GM06990 (cell line): ENCODE data around the gene PIK3AP1.
"Not testable (repeated sequence)": the region's sequence is repeated elsewhere in the genome, so short reads cannot be mapped to it uniquely, and the experiment has no call there.

ENCODE experiments used
- DNase-seq: peaks from one replicate; pipeline ENCODE4 v3.0.0-alpha.2; 2011; ENCODE audit not compliant: insufficient read length; ENCODE audit errors: extremely low read depth
- H3K27me3 ChIP-seq: replicated peaks from 2 replicates; pipeline ENCODE4 v1.6.0; 2011; ENCODE audit warnings: low read length; ENCODE audit not compliant: control insufficient read depth, insufficient read depth
- H3K36me3 ChIP-seq: 2 replicates; pipeline ENCODE4 v1.5.1; 2011; ENCODE audit warnings: low read length; ENCODE audit not compliant: control insufficient read depth, insufficient read depth
- H3K4me3 ChIP-seq: replicated peaks from 2 replicates; pipeline ENCODE4 v1.5.1; 2011; ENCODE audit warnings: low read depth, mild to moderate bottlenecking, control low read depth, low read length
- CTCF ChIP-seq: IDR thresholded peaks from 2 replicates; pipeline ENCODE4 v1.5.1; 2011; ENCODE audit warnings: low read length, control low read depth, mild to moderate bottlenecking, inconsistent platforms; ENCODE audit not compliant: insufficient read depth, poor library complexity, severe bottlenecking

Gene PIK3AP1

GRCh38 chr10:96579133-96579532 is 141.2 kb downstream of the PIK3AP1 start:
- H3K27me3 ChIP-seq, result no peaks in the 10 kb centered on the region
- no peak overlapping the region for H3K4me3 ChIP-seq
- DNase-seq, result no peak
- no peak for TF ChIP-seq CTCF
- no peaks in the 10 kb centered on the region; the same call in 1 of the 2 replicates for H3K36me3 ChIP-seq

- Histone ChIP-seq H3K27me3 (no peaks in the 10 kb centered on the region), H3K36me3 (no peaks in the 10 kb centered on the region; the same call in 1 of the 2 replicates), H3K4me3 (no peak overlapping the region)
- DNase-seq, result no peak
- TF ChIP-seq CTCF, result no peak
These were observed 141.7 kb downstream of the PIK3AP1 start for GRCh38 chr10:96578633-96579032.

- H3K27me3 ChIP-seq, result no peaks in the 10 kb centered on the region
- no peaks in the 10 kb centered on the region; the same call in 1 of the 2 replicates for H3K36me3 ChIP-seq
- no peak for TF ChIP-seq CTCF
- H3K4me3 ChIP-seq, result no peak overlapping the region
- no peak for DNase-seq
These were observed 142.3 kb downstream of the PIK3AP1 start for GRCh38 chr10:96578022-96578421.

- Histone ChIP-seq H3K4me3 (no peak overlapping the region), H3K27me3 (no peaks in the 10 kb centered on the region), H3K36me3 (no peaks in the 10 kb centered on the region; the same call in 1 of the 2 replicates)
- TF ChIP-seq CTCF, result no peak
- DNase-seq, result no peak
These were observed 143.2 kb downstream of the PIK3AP1 start for GRCh38 chr10:96577069-96577468.

GRCh38 chr10:96576277-96576980 is 143.9 kb downstream of the PIK3AP1 start:
- no peak overlapping the region for H3K4me3 ChIP-seq
- no peak for DNase-seq
- no peaks in the 10 kb centered on the region for H3K27me3 ChIP-seq
- no peaks in the 10 kb centered on the region; the same call in 1 of the 2 replicates for H3K36me3 ChIP-seq
- TF ChIP-seq CTCF, result no peak

GRCh38 chr10:96574564-96574963 is 145.8 kb downstream of the PIK3AP1 start:
- DNase-seq, H3K36me3 ChIP-seq, H3K27me3 ChIP-seq, H3K4me3 ChIP-seq: not testable (repeated sequence)
